ENCODE results near the gene CDK5.
"Not testable (repeated sequence)": the region's sequence is repeated elsewhere in the genome, so short reads cannot be mapped to it uniquely, and the experiment has no call there.

Gene CDK5

GRCh38 chr7:151056666-151057505 is 811 bp downstream of the CDK5 start:
- DNase-seq, result no peak

- no peak for DNase-seq
These were observed 1.4 kb downstream of the CDK5 start for GRCh38 chr7:151056283-151056665.

GRCh38 chr7:151053751-151054150 is 3.9 kb downstream of the CDK5 start:
- no peak for DNase-seq

DNA sequence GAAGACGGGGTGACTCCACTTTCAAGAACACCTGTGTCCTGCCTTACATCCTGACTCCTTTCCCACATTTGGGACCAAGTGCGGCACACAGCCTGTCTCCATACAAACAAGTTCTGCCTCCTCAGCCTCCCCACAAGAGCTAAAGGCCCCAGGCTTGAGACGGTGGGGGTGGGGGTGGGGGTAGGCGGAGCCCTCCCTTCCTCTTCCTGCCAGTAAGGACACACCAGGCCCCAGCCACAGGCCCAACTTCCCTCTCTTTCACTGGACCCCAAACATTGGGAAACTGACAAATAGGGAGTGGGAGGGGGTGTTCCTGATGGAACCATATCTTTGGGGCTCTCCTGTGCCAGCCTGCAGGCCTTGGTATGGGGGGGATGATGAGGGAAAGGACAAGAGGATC is 4.6 kb downstream of the CDK5 start:
- no peak for DNase-seq

- DNase-seq, result peak; percentile 38 to 67 (median 62)
These were observed 6.6 kb downstream of the CDK5 start for GRCh38 chr7:151051108-151051507.

- no peak for DNase-seq
These were observed 8.7 kb downstream of the CDK5 start for GRCh38 chr7:151048911-151049463.

DNA sequence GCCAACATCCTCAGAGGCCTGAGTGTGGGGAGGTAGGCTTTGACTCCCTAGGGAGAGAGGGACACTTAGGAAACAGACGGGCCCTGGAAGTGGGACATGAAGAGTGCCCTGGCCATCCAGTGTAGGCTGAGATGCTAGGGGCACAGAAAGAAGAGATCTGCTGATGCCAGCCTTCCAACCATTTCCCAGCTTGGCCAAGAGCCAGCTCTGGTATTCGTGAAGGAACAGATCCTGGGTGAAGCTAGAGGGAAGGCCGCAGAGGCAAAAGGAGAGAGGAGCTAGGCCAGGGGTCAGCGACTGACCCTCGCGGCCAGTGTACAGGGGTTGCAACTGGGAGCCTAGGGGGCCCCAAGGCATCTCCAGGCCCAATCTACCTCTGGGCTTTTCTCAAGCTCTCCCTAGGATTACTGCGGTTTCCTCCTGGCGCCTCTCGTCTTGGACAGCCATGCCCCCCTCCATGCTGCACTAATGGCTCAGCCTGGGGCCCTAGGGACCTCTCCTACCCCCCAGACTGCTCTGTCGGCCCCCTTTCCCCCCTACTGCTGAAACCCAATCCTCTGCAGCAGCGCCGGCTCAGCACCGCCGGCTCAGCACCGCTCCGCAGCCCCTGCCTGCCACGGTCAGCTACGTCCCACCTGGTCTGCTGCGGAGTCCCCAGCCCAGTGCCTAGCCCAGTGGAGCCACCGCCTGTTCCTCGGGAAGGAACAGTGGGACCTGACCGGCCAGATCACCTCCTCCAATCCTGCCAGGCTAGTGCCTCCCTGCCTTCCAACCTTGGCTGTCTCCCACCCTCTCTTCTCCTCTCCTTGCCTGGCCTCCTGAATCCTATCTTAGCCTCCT is 9.5 kb downstream of the CDK5 start, which contains the start of gene ASIC3:
Gene ASIC3 (plus strand): TSS at position 556 of the 840 bp plus-strand sequence. CDS start 355 bp downstream, outside the sequence.
- no peak for DNase-seq

DNA sequence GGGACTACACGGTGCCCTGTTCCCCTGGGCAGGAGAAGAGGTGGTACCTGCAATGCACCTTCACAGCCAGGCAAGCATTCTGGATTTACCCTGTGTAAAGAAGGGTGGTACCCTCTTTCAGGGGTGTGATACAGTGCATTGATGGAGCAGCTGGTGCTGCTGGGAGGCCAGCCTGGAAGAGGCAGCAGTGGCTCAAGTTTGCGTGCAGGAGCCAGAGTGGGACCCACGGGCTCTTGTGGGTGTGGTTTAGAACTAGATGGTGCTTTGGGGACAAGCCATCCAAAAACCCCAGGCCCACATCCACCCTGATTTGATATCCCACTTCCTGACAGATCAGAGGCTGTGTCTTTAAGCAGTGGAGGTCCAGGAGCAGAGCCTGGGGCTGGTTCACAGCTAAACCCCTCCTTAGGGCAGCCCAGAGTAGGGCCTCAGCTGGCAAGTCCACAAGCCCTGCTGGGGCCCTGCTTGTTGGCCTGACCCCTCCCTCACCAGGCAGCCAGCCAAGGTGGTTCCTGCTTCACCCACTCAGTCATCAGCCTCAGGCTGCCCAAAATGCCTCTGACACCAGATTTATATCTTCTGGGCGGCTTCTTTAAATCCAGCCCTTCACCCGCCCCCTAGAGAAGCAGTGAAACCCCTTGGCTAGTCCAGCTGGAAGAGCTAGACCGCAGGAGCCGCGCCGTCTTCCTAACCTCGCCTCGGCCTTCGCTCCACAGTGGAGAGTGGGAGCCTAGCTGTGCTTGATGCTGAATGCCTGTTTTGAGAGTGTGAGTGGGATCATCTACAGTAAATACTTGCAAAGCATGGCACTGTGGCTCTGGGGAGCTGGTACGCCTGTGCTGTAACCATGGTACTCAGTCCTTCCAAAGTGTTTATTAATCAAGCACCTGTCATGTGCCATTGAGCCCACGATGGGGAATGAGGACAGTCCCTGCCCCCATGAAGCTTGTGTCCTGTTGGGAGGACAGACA is 10.8 kb downstream of the CDK5 start:
- no peak for DNase-seq

- no peak for DNase-seq
These were observed 11.7 kb downstream of the CDK5 start for GRCh38 chr7:151045967-151046366.

GRCh38 chr7:151045262-151045661 is 12.4 kb downstream of the CDK5 start:
- no peak for DNase-seq

DNA sequence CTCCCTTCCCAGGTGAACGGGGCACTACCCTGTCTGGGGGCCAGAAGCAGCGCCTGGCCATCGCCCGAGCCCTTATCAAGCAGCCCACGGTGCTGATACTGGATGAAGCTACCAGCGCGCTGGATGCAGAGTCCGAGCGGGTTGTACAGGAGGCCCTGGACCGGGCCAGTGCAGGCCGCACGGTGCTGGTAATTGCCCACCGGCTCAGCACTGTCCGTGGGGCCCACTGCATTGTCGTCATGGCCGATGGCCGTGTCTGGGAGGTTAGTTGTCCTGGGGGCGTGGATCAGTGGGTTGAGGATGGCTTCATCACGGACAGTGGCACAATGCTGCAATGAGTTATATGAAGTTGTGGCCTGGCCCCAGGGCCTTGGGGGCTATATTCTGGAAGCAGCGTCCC is 13.7 kb downstream of the CDK5 start:
- DNase-seq, result no peak

DNA sequence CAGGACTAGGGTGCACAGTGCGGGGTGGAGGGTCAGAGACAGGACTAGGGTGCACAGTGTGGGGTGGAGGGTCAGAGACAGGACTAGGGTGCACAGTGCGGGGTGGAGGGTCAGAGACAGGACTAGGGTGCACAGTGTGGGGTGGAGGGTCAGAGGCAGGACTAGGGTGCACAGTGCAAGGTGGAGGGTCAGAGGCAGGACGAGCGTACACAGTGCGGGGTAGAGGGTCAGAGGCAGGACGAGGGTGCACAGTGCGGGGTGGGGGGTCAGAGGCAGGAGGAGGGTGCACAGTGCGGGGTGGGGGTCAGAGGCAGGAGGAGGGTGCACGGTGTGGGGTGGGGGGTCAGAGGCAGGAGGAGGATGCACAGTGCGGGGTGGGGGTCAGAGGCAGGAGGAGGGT is 14.2 kb downstream of the CDK5 start:
- DNase-seq, result not testable (repeated sequence)

GRCh38 chr7:151040616-151041375 is 16.9 kb downstream of the CDK5 start:
- DNase-seq, result no peak

DNA sequence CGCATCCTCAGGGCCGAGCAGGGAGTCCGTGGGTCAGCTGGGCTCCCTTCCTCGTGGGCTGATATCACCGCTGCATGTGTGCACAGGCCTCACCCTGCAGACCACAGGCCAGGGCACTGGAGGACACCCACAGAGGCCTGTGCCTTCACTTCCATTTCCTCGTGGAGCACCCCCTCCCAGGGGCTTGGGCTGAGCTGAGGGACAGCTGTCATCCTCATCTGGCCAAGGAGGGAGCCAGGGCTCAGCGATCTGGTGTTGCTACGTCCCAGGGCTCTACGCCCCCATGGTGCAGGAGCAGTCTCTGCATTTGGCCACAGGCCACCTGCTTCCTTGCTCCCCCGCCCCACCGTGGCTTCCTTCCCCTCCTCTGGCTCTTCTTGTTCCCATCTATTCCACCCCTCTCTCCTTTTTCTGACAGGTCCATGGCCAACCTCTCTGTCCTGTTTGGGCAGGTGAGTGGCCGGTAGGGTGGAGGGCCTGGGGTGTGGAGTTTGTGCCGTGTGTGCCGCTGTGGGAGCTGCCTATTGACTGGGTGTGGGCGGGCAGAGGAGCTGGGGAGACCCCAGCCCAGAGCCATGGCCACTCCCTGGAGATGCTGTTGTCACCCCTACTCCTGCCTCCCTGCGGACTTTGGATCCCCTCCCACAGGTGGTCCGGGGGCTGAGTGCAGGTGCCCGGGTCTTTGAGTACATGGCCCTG is 17.7 kb downstream of the CDK5 start:
- DNase-seq, result no peak

- DNase-seq, result no peak
These were observed 18.5 kb downstream of the CDK5 start for GRCh38 chr7:151038951-151039849.

DNA sequence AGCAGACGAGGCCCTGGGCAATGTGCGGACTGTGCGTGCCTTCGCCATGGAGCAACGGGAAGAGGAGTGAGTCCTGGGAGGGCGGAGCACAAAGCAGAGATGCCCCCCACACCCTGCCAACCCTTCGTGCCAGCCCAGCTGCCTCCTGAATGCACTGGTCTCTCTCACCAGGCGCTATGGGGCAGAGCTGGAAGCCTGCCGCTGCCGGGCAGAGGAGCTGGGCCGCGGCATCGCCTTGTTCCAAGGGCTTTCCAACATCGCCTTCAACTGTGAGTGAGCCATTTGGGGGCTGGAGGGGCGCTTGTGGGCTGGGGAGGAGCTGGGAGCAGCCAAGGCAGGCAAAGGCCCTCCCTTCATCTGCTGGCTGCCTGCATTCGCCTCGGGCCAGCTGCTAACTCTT is 21.8 kb downstream of the CDK5 start:
- DNase-seq, result no peak

DNA sequence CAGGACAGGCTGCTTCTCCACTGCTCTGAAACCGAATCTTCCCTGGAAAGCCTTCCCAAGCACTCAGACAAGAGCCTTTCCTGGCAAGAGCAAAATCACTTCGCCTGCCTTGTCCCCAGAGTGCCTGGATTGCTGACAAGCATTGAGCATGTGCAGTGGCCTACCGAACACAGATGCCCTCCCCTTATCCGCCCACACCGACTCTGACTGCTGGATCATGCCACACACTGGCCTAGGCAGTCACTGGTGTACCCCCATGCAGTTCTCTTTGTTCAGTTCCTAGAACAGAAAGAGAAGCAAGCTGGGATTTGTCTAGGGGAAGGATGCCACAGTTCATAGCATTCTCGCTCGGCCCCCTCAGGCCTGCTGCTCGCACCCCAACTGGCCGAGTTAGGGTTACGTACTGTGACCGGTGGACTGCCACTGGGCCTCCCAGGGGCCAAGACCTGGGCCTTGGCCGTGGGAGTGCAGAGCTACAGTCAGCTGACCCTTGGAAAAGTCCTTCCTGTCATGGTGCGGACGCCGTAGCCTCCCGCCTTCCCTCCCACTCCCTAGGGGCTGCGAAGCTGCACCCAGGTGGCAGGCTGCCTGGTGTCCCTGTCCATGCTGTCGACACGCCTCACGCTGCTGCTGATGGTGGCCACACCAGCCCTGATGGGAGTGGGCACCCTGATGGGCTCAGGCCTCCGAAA is 22.5 kb downstream of the CDK5 start:
- no peak for DNase-seq

GRCh38 chr7:151034312-151035025 is 23.2 kb downstream of the CDK5 start:
- DNase-seq, result no peak

DNA sequence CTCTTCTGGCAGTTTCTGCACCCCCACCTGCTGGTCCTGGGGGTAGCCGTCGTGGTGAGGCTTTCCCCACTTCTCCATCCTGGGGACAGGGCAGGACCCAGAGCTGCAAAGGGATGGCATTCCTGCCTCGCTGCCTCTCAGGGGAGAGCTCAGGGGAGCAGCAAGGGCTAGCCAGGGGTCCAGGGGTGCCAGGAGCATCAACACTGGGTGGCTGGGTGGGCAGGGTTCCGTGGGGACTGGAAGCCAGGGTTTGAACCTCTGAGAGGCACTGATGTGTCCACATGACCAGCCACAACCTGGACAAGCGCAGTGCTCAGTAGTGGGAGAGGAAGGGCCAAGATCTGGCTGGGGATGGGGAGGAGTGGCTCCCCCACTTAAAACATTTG is 23.8 kb downstream of the CDK5 start:
- DNase-seq, result no peak

Data from stimulated activated naive CD4-positive, alpha-beta T cell (primary cell).